ENCODE results near the gene LIPC. TPM values are rescaled to one million over a fixed set of nuclear protein-coding genes. Genes with fewer than 3 reads are reported as not detected.

LIPC gene
- total RNA-seq, 2 experiments from 2014 or later, result 0.61 to 1.2 TPM

DNA sequence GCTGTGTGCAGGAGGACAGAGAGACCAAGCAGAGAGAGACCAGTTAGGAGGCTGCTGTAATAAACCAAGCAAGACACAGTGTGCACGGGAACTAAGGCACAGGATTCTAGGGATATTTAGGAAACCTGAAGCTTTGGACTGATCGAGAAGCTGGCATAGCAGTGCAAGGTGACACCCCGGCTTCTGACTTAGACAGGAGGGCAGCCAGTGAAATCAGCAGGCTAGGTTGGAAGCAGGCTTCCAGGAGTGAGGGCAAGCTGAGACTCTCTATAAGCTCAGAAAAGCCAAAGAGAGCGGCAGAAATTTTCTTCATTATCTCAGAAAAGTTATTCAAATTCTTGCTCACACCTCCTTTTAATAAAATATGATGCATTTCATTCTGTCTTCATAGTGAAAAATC lies 104.6 kb downstream of the LIPC start:
- H3K4me3 ChIP-seq (ENCODE audit: low read length), result no peak overlapping the region
- no peaks in the 10 kb centered on the region for H3K4me1 Mint-ChIP-seq (ENCODE audit: low read depth)
- H3K9me3 Mint-ChIP-seq, result no peaks in the 10 kb centered on the region
- no peak for ATAC-seq (ENCODE audit: poor library complexity)
- no peak overlapping the region for H3K4me3 Mint-ChIP-seq
- H3K9me3 ChIP-seq (ENCODE audit: control insufficient read depth in 1 of 2, insufficient read depth in 1 of 2, low read length in 2 of 2), result no peaks in the 10 kb centered on the region
- no peaks in the 10 kb centered on the region for H3K4me1 ChIP-seq (ENCODE audit: insufficient read depth, low read length)
- no peak for DNase-seq
- no peaks in the 10 kb centered on the region for H3K27me3 ChIP-seq (ENCODE audit: control insufficient read depth in 1 of 2, insufficient read depth in 2 of 2, low read length in 2 of 2)
- CTCF ChIA-PET, result no interaction called here
- H3K27ac ChIP-seq (ENCODE audit: low read depth in 1 of 2, low read length in 2 of 2), result no peak overlapping the region
- TF ChIP-seq, protein P1, sequence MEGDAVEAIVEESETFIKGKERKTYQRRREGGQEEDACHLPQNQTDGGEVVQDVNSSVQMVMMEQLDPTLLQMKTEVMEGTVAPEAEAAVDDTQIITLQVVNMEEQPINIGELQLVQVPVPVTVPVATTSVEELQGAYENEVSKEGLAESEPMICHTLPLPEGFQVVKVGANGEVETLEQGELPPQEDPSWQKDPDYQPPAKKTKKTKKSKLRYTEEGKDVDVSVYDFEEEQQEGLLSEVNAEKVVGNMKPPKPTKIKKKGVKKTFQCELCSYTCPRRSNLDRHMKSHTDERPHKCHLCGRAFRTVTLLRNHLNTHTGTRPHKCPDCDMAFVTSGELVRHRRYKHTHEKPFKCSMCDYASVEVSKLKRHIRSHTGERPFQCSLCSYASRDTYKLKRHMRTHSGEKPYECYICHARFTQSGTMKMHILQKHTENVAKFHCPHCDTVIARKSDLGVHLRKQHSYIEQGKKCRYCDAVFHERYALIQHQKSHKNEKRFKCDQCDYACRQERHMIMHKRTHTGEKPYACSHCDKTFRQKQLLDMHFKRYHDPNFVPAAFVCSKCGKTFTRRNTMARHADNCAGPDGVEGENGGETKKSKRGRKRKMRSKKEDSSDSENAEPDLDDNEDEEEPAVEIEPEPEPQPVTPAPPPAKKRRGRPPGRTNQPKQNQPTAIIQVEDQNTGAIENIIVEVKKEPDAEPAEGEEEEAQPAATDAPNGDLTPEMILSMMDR (IDR thresholded peaks at IDR 0.05), result no peak
- intact Hi-C loops (cut with DNase I, micrococcal nuclease), result no loop called here
- POLR2A ChIA-PET, result no interaction called here
- no peak overlapping the region for H3K27ac Mint-ChIP-seq
- no peaks in the 10 kb centered on the region for H3K27me3 Mint-ChIP-seq
- no peaks in the 10 kb centered on the region for H3K36me3 ChIP-seq (ENCODE audit: insufficient read depth, low read length)
- H3K36me3 Mint-ChIP-seq (ENCODE audit: low read depth), result no peaks in the 10 kb centered on the region

DNA sequence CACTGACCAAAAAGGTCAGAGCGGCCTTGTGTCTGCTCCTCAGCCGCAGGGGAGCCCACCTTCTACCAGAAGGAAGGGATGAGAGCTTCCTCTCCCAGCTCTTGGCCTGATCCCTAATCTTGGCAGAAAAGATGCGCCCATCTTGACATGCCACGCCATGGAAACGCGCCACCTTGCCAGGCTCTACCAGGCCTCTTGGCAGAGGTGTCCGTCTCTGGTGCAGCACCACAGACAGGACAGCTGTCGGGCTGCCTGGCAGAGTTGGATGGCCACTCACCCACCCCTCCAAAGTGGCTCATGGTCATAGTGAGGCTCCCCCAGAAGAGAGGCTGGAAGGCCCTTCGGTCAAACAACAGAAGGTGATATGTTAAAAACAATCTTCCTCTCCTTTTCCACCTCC lies 105.2 kb downstream of the LIPC start:
- DNase-seq, result no peak
- Histone ChIP-seq H3K27me3 (ENCODE audit: control insufficient read depth in 1 of 2, insufficient read depth in 2 of 2, low read length in 2 of 2) (no peaks in the 10 kb centered on the region), H3K27ac (ENCODE audit: low read depth in 1 of 2, low read length in 2 of 2) (no peak overlapping the region), H3K9me3 (ENCODE audit: control insufficient read depth in 1 of 2, insufficient read depth in 1 of 2, low read length in 2 of 2) (no peaks in the 10 kb centered on the region), H3K4me1 (ENCODE audit: insufficient read depth, low read length) (no peaks in the 10 kb centered on the region), H3K4me3 (ENCODE audit: low read length) (no peak overlapping the region), H3K36me3 (ENCODE audit: insufficient read depth, low read length) (no peaks in the 10 kb centered on the region)
- ChIA-PET CTCF (no interaction called here), POLR2A (no interaction called here)
- intact Hi-C loops (cut with DNase I, micrococcal nuclease), result no loop called here
- no peak for ATAC-seq (ENCODE audit: poor library complexity)
- TF ChIP-seq, protein P1 (IDR thresholded peaks at IDR 0.05), result no peak
- no peaks in the 10 kb centered on the region for H3K9me3 Mint-ChIP-seq
- H3K27me3 Mint-ChIP-seq, result no peaks in the 10 kb centered on the region
- H3K4me1 Mint-ChIP-seq (ENCODE audit: low read depth), result no peaks in the 10 kb centered on the region
- H3K36me3 Mint-ChIP-seq (ENCODE audit: low read depth), result no peaks in the 10 kb centered on the region
- H3K27ac Mint-ChIP-seq, result no peak overlapping the region
- H3K4me3 Mint-ChIP-seq, result no peak overlapping the region

DNA sequence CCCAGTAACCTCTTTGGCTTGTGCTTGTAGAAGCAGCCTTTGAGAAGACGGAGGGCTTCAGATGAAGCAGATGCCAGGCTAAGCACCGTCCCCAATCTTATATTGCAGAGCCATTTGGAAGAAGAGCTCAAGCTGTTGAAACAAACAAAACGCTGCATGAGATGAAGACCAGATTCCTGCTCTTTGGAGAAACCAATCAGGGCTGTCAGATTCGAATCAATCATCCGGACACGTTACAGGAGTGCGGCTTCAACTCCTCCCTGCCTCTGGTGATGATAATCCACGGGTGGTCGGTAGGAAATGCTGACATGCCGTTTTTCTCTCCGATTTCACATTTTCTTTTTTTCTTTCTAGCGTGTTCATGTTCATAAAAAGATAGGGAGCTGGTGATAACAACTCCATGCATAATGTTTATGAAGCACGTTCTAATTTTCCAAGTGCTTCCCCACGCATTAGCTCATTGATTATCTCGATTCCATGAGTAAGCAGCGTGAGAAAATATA lies 106.5 kb downstream of the LIPC start:
- H3K27me3 Mint-ChIP-seq, result no peaks in the 10 kb centered on the region
- H3K9me3 Mint-ChIP-seq, result no peaks in the 10 kb centered on the region
- TF ChIP-seq, protein P1 (IDR thresholded peaks at IDR 0.05), result no peak
- H3K27me3 ChIP-seq (ENCODE audit: control insufficient read depth in 1 of 2, insufficient read depth in 2 of 2, low read length in 2 of 2), result no peaks in the 10 kb centered on the region
- no peak overlapping the region for H3K4me3 ChIP-seq (ENCODE audit: low read length)
- ChIA-PET CTCF (no interaction called here), POLR2A (no interaction called here)
- ATAC-seq (ENCODE audit: poor library complexity), result no peak
- DNase-seq, result no peak
- no peak overlapping the region for H3K4me3 Mint-ChIP-seq
- no peak overlapping the region for H3K27ac Mint-ChIP-seq
- H3K36me3 ChIP-seq (ENCODE audit: insufficient read depth, low read length), result no peaks in the 10 kb centered on the region
- no peaks in the 10 kb centered on the region for H3K36me3 Mint-ChIP-seq (ENCODE audit: low read depth)
- no peak overlapping the region for H3K27ac ChIP-seq (ENCODE audit: low read depth in 1 of 2, low read length in 2 of 2)
- intact Hi-C loops (cut with DNase I, micrococcal nuclease), result no loop called here
- H3K9me3 ChIP-seq (ENCODE audit: control insufficient read depth in 1 of 2, insufficient read depth in 1 of 2, low read length in 2 of 2), result no peaks in the 10 kb centered on the region
- no peaks in the 10 kb centered on the region for H3K4me1 Mint-ChIP-seq (ENCODE audit: low read depth)
- H3K4me1 ChIP-seq (ENCODE audit: insufficient read depth, low read length), result no peaks in the 10 kb centered on the region
